ENCODE measurements around the gene ITGB4.

DNA sequence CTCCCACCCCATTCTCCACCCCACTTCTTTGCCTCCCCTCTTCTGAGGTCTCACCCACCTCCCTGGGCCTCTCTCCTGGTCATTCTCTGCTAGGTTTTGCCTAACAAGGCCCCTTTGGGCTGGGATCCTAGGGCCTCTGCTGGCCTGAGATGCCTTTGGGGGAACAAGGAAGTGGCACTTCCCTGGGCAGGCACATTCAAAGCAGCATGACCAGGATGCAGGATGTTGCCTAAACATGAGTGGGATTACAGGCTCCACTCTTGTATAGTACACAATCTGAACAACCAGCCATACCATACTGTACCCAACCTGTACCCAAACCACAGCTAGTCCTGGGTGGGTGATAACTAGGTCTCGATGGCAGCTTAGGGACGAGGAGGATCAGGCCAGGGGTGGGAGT lies 34.7 kb downstream of the ITGB4 start:
- no peak for TF ChIP-seq TARDBP (IDR thresholded peaks at IDR 0.05)
- TF ChIP-seq CTBP1 (IDR thresholded peaks at IDR 0.05; ENCODE audit: borderline replicate concordance), result no peak
- no peak for TF ChIP-seq NFRKB (IDR thresholded peaks at IDR 0.05)
- TF ChIP-seq BHLHE40 (IDR thresholded peaks at IDR 0.05; ENCODE audit: borderline replicate concordance), result no peak

Measured in HEK293T (cell line).